Dermis blood vessel endothelial cell (primary cell): ENCODE results near the gene CEACAM16. TPM values are rescaled to one million over a fixed set of nuclear protein-coding genes. Genes with fewer than 3 reads are reported as not detected.

Experiments used
- DNase-seq: peaks from one replicate; pipeline ENCODE4 v3.0.0; 2010
- total RNA-seq: library from RNA; depleted of rRNA; stranded (reverse); fragments of >200 nt; gene quantifications from 2 replicates; pipeline ENCODE4 v1.2.3, GENCODE V29; 2014

Gene CEACAM16
- total RNA-seq, 1 donor from 2014 or later, result 0.17 TPM

DNA sequence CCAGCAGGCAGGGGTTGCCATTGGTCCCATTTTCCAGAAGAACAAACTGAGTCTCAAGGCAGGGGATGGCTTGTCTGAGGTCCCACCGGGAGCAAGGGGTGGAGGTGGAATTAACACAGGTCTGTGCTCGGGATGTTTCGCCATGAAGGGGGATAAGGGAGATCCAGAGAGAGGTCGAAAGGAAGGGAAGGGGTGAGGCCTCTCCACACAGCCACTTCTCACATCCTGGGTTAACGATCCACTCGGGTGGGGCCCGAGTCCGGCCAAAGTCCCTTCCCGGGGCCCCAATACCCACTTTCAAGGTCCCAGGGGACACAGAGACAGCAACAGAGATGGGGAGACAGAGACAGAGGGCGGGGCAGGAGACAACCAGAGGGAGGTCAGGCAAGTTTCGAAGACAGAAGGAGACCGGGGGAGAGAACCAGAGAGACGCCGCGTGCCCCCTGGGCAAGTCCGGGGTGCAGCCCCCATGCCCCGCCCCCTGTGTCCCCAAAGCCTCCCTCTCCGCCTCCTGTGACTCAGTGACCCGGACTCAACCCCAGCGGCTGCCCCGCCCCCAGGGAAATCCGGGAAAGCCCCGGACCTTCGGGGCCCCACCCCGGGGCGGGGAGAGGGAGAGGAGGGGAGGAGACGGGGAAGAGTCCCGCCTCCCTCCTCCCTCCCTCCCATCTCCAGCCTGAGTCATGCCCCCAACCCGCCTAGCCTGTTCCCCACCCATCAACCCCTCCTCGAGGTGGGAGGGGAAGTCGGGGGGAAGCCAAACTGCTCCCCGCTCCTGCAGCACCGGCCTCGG lies 48.2 kb downstream of the CEACAM16 start:
- peak; percentile 90 for DNase-seq

DNA sequence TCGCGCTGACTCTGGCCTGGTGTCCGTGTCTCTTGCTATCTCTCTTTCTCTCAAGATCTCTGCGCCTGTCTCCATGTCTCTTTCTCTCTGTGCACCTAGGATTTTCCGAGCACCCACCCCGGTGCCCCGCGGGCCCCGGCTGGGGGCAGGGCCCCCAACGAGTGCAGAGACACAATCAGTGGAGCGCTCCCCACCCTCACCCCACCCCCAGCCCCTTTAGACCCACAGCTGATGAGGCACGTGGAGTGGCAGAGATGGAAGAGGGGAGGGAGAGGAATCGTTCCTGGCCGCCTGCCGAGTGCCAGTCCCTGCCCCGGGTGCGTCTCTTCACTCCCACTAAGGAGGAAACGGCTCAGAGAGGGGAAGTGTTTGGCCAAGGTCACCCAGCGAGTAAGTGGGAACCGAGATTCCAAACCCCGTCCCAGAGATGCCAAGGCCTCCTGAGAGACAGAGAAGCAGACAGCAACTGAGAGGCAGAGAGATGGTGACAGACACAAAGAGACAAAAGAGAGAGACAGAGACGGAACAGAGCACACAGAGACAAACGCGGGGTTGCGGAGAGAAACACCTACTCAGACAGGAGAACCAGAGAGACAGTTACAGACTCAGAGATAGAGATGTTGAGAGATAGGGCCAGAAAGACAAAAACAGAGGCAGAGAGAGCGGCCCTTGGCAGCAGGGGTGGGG lies 48.9 kb downstream of the CEACAM16 start:
- peak; percentile 68 for DNase-seq

DNA sequence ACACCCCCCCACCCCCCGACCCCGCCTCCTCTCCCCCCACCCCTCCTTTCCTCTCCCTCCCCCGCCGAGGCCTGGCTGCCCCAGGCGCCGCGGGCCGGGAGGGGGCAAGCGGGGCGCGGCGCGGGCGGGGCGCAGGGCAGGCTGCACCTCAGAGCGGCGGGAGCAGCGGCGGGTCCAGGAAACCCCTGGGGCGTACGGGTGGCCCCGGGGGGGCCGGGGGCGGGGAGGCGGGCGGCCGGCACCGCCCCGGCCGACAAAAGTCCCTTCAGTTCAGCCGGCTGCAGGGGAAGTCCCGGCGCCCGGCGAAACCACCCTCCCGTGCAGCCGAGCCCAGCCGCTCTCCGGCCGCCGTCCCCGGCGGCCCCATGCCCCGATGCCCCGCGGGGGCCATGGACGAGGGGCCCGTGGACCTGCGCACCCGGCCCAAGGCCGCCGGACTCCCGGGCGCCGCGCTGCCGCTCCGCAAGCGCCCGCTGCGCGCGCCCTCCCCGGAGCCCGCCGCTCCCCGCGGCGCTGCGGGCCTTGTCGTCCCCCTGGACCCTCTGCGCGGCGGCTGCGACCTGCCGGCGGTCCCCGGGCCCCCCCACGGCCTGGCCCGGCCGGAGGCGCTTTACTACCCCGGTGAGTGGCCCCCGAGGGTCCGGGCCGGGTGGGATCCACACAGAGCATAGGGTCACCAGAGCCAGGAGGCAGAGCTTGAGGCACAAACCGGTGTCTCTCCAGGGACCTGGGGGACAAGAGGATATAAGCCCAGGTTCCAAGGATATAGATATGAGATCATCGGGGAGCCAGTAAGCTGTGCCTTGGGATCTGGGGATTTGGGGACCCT lies 49.7 kb downstream of the CEACAM16 start, which contains the start of gene BCL3:
Gene BCL3 (plus strand): TSS at position 283 of the 829 bp plus-strand sequence. CDS start 83 bp downstream, at position 366.
- DNase-seq, result peak; percentile 59

DNA sequence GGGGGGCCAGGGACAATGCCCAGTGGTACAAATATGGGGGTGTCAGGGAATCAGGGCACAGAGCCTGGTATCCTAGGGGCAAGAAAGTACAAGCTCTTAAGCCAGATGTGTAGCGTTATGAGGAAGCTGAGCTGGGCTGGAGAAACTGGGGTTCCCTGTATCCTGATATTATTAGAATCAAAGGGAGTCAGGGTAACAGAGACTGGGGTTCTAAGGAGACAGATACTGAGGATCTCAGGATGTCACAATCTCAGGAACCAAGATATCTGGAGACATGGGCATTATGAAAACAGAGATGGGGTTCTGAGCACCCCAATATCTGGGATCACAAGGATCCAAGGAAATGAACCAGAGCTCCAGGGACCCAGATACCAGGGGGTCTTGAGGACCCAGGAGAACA lies 50.3 kb downstream of the CEACAM16 start:
- no peak for DNase-seq

DNA sequence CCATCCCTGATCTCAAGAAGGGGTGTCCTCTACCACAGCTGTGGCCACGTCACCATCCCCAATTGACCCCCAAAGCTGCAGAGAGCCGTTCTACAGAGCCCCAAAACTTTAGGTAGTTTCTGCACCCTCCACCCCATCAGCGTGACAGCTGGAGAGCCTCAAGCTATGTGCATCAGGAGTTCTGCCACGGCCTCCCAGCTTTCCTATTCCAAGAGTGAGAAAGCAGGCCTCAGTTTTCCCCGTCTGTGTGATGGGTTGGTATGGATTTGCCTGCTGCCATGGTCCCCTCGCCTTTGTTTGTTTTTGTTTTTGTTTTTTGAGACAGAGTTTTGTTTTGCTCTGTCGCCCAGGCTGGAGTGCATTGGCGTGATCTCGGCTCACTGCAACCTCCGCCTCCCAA lies 51.0 kb downstream of the CEACAM16 start:
- DNase-seq, result no peak

DNA sequence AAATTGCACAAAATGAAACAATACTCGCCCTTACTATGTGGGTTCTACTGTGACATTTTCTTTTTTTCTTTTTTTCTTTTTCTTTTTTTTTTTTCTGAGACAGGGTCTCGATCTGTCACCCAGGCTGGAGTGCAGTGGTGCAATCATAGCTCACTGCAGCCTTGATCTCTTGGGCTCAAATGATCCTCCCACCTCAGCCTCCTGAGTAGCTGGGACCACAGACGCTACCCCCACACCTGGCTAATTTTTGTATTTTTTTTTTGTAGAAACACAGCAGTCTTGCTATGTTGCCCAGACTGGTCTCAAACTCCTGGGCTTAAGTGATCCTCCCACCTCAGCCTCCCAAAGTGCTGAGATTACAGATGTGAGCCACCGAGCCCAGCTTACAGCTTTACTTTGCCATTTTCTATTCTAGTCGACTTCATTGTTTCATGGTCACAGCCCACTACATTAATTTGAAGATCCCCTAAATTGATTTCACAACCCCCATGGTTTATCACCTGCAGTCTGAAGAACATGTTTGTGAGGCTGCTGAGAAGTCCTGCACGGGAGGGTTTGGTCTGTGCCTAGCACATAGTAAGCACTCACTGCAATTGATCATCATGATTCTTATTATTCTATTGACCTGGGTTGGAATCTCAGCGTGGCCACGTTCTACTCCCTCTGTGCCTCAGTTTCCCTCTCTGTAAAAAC lies 53.3 kb downstream of the CEACAM16 start:
- DNase-seq, result no peak

DNA sequence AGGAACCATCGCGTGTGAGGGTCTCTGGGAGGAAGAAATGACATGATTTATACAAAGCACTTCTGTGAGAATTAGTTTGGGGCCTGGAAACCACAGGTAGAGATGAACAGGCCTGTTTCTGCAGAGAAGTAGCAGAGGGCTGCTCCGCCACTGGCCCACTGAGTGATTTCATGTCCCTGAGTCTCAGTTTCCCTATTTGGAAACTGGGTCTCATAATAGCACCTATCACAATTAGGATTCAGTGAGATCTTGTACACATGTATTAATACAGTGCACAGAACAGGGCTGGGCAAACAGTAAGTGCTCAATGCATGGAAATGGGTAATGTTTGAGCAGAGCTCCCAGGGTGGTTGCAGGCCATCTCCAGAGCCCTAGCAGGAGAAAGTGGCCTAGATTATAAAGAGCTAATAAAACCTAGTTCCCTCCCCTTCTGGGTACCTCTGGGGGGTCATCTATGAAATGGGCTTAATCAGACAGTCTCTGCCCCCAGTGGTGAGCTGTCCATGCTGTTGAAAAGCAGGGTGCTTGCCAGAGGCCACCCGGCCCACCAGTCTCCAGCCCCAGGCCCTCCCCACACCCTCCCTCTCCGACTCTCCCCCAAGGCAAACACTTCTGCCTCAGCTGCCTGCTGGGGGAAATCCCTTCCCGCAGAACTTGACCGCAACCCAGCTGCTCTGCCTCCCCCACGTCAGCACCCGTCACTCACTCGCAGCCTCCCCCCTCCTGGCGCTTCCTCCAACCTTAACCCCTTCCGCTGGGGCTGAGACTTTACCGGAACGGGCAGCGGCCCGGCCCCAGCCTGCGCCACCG lies 54.1 kb downstream of the CEACAM16 start:
- peak; percentile 91 for DNase-seq

DNA sequence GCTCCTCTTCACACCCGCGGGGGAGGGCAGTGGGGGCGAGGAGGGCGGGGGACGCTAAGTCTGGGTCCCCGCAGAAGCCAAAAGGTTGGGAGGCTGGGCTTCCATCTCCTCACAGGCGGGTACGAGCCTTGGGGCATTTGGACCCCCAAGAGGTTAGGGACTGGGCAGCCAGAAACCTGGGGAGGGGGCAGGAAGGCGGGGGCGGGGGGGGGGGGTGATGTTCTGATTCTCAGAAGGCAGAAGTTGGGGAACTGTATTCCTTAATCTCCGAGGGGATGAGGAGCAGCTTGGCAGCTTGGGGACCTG lies 54.6 kb downstream of the CEACAM16 start:
- no peak for DNase-seq

DNA sequence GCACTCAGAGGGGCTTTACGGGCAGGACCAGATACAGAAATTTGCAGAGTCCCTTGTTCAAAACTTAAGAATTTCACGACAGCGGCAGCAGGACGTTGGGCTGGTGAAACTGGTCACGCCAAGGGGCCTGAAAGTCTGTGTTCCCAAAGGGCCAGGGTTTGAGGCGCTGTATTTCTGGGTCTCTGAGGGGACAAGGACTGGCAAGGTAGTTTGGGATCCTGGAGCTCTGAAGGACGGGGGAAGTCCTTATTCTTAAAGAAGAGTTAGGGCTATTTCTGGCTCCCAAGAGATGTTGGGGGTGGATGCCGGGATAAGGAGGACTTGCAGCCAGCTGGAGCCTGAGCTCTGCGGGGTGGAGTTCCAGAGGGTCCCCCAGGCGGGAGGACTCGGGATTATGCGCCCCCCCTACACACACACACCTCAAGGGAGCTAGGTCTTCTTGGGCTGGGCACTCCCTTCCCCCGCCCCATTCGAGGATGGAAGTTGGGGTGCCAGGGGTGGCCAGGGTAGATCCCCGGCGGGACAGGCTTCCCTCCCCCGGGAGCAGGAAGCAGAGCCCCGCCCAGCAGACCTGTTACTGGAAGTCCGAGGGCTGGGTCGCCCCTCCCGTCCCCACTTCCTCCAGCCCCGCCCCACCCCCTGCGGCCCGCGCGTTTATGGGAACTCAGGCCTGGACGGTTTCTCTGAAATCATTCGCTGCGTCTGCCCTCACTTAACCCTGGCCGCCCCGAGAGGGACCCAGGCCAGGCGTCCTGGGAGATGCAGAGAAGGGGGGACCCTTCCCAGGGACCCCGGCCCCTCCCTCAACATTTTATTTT lies 55.2 kb downstream of the CEACAM16 start:
- peak; percentile 66 for DNase-seq

DNA sequence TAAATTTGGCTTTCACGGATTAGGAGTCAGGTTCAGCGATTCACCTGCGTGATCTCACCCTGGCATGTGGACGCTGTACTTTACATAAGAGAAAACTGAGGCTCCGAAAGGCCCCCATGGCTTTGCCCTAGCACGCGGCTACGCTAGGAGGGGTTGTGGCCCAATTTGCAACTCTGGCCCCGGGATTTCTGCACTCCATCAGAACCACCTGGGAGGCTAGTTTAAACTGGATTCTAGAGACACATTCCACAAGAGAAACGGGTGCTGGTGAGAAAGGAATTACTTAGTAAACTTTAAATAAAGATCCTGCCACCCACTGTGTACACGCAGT lies 55.8 kb downstream of the CEACAM16 start:
- DNase-seq, result no peak

DNA sequence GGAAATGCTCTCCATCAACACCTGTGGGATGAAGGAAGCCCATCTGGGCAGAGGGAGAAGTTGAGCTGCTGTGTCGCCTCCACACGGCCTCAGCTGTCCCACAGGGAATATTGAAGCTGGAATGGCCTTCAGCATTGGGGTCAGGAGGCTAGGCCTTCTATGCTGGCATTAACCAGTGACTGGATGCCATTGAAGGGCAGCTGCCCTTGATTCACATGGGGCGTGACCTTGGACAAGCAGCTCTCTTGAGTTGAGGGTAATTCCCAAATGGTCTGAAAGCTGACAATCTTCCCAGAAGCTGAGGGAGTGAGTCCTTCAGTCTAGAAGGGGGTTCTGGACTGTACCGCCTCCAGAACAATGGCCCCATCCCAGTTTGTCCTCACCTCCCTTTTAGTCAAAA lies 56.3 kb downstream of the CEACAM16 start:
- no peak for DNase-seq

DNA sequence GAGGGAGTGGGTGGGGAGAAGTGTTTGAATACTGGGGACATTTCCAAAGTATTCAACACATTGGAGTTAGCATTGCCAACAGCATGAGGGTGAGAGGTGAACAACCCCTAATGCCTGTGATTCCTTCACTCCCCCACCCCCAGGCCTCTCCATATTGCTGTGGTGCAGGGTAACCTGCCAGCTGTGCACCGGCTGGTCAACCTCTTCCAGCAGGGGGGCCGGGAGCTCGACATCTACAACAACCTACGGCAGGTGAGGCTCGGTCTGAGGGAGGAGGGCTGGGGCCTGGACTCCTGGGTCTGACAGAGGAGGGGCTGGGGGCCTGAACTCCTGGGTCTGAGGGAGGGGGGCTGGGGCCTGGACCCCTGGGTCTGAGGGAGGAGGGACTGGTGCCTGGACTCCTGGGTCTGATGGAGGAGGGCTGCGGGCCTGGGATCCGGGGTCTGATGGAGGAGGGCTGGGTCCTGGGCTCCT lies 57.2 kb downstream of the CEACAM16 start:
- no peak for DNase-seq

DNA sequence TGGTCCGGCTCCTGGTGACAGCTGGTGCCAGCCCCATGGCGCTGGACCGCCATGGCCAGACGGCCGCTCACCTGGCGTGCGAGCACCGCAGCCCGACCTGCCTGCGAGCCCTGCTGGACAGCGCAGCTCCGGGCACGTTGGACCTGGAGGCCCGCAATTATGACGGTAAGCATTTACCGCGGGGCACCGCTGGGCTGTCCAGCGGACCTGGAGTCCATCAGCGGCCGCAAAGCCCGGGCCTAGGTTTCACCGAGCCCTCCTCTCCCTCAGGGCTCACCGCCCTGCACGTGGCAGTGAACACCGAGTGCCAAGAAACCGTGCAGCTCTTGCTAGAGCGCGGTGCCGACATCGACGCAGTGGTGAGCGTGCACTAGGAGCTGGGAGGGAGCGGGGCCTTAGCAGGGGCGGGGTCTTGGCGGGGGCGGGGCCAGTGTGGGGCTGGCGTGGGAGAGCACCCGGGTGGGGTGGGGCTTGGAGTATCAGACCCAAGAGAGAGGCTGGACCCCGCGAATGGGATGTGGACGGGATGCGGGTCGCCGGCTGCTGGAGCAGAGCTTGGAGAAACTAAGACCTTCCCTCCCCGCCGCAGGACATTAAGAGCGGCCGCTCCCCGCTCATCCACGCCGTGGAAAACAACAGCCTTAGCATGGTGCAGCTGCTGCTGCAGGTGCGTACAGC lies 58.2 kb downstream of the CEACAM16 start:
- no peak for DNase-seq

DNA sequence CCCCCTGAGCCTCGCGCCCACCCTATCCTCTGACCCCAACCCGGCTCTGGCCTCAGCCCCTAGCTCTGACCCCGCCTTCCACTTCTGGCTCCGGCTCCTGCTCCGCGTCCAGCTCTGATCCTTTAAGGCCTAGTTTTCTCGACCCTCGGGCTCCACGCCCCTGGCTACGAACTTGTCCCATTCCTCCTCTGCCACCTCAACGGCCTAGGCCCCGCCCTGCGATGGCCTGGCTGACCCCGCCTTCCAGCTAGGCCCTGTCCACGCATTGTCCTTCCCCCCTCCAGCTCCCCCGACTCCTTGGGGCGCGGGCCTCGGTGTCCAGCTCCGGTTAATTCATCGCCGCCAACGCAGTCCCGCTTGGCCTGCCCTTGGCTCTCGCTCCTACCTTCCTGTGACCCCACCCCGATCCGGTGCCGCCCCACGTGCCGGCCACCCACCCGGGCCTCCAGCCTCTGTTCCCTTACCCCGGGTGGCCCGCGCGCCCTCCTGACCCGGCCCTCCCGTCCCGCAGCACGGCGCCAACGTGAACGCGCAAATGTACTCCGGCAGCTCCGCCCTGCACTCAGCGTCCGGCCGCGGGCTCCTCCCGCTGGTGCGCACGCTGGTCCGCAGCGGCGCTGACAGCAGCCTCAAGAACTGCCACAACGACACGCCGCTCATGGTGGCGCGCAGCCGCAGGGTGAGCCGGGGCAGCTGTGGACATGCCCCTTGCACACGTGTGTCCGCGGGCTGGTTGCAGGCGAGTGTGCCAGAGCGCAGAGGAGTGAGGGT lies 59.0 kb downstream of the CEACAM16 start:
- DNase-seq, result peak; percentile 50

DNA sequence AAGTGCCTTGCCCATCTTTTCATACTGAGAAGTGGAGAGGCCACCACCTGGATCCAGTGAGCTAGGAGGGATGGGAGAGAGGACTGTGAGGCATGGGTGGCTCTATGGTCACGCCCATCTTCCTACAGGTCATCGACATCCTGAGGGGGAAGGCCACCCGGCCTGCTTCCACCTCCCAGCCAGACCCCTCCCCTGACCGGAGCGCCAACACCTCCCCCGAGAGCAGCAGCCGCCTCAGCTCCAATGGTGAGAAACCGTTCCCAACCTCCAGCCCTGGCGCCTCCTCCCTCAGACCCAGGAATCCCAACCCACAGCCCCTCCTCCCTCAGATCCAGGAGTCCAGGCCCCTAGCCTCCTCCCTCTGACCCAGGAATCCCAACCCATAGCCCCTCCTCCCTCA lies 59.6 kb downstream of the CEACAM16 start:
- DNase-seq, result no peak

DNA sequence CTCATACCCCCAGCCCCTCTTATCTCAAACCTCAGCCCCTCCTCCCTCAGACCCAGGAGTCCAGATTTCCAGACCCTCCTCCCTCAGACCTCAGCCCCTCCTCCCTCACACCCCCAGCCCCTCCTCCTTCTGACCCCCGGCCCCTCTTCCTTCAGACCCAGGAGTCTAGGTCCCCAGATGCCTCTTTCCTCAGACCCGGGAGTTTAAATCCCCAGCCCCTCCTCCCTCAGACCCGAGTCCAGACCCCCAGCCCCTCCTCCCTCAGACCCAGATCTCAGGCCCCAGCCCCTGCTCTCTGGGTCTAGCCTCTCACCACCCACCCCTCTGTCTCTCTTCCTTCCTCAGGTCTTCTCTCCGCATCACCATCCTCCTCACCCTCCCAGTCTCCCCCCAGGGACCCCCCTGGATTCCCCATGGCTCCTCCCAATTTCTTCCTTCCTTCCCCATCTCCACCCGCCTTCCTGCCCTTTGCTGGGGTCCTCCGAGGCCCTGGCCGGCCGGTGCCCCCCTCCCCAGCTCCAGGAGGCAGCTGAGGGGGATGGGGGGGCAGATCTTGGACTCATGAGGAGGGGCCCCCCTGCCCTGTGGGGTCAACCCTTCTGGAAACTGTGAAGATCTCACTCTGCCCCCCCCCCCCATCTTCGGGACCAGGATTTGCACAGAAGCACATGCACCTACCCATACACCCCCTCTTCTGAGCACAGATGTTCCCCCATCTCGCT lies 60.3 kb downstream of the CEACAM16 start:
- no peak for DNase-seq
